DOHH2 (cell line): ENCODE data around the gene BLACAT1.

Experiments used
- H3F3A ChIP-seq: fragments of 200-600 bp; sonication (generic), shearing (Covaris generic); 2 replicates; pipeline ENCODE4 v1.6.0; 2016; ENCODE audit warnings: antibody characterized with exemption, mild to moderate bottlenecking; ENCODE audit not compliant: control insufficient read depth, insufficient read depth
- H3K27ac ChIP-seq: fragments of 200-600 bp; sonication (generic); 2 replicates; pipeline ENCODE4 v1.5.1; 2014; ENCODE audit warnings: low read depth, mild to moderate bottlenecking, low read length, moderate library complexity
- H3K27me3 ChIP-seq: fragments of 200-600 bp; sonication (generic); 2 replicates; pipeline ENCODE4 v1.6.1; 2014; ENCODE audit warnings: mild to moderate bottlenecking, low read length, mixed read lengths; ENCODE audit not compliant: control insufficient read depth
- H3K36me3 ChIP-seq: fragments of 200-600 bp; sonication (generic); 2 replicates; pipeline ENCODE4 v1.6.1; 2014; ENCODE audit warnings: mild to moderate bottlenecking, low read length, moderate library complexity, mixed read lengths; ENCODE audit not compliant: control insufficient read depth
- H3K4me1 ChIP-seq: fragments of 200-600 bp; sonication (generic); 2 replicates; pipeline ENCODE4 v1.6.1; 2014; ENCODE audit warnings: mild to moderate bottlenecking, low read length, mixed read lengths; ENCODE audit not compliant: control insufficient read depth
- H3K4me2 ChIP-seq: fragments of 200-600 bp; sonication (generic); 2 replicates; pipeline ENCODE4 v1.6.0; 2014; ENCODE audit warnings: mild to moderate bottlenecking, low read length, moderate library complexity
- H3K4me3 ChIP-seq: fragments of 200-600 bp; sonication (generic); 2 replicates; pipeline ENCODE4 v1.5.1; 2014; ENCODE audit warnings: mild to moderate bottlenecking, low read length, mixed read lengths
- H3K79me2 ChIP-seq: fragments of 200-600 bp; sonication (generic); 2 replicates; pipeline ENCODE4 v1.6.1; 2014; ENCODE audit warnings: mild to moderate bottlenecking, low read length, mixed read lengths; ENCODE audit not compliant: control insufficient read depth
- H3K9me2 ChIP-seq: fragments of 200-600 bp; sonication (generic); replicated peaks from 2 replicates; pipeline ENCODE4 v1.6.1; 2014; ENCODE audit warnings: mild to moderate bottlenecking, low read length, mixed read lengths; ENCODE audit not compliant: control insufficient read depth
- H3K9me3 ChIP-seq: fragments of 200-600 bp; sonication (generic); 2 replicates; pipeline ENCODE4 v1.6.1; 2014; ENCODE audit warnings: antibody characterized with exemption, low read length, mixed read lengths; ENCODE audit not compliant: control insufficient read depth, insufficient read depth
- H4K20me1 ChIP-seq: fragments of 200-600 bp; sonication (generic); 2 replicates; pipeline ENCODE4 v1.6.0; 2014; ENCODE audit warnings: low read depth, mild to moderate bottlenecking, antibody characterized with exemption, low read length, moderate library complexity; ENCODE audit not compliant: control insufficient read depth, insufficient read depth
- EZH2phosphoT487 ChIP-seq: fragments of 200-600 bp; sonication (generic); IDR thresholded peaks from 2 replicates; pipeline ENCODE4 v1.6.1; 2017; ENCODE audit warnings: borderline replicate concordance, mild to moderate bottlenecking, antibody characterized with exemption, low read length, moderate library complexity, mixed read lengths
- TF ChIP-seq, protein P1 (sequence below): fragments of 200-600 bp; sonication (generic); IDR thresholded peaks from one replicate; pipeline ENCODE4 v1.5.1; 2014; ENCODE audit warnings: antibody characterized with exemption, mild to moderate bottlenecking, low read depth, low read length; ENCODE audit not compliant: poor library complexity, severe bottlenecking

The BLACAT1 gene

GRCh38 chr1:205473475-205473874 is 17.6 kb upstream of the BLACAT1 start:
- Histone ChIP-seq H4K20me1 (no peaks in the 10 kb centered on the region), H3K27me3 (peaks cover 19% of the 10 kb centered on the region), H3K9me3 (peaks cover 12% of the 10 kb centered on the region), H3K27ac (no peak overlapping the region), H3K36me3 (no peaks in the 10 kb centered on the region), H3K4me1 (no peaks in the 10 kb centered on the region), H3F3A (no peaks in the 10 kb centered on the region), H3K4me3 (no peak overlapping the region), H3K79me2 (no peaks in the 10 kb centered on the region), H3K4me2 (no peak overlapping the region), H3K9me2 (no peaks in the 10 kb centered on the region)
- TF ChIP-seq, protein P1, sequence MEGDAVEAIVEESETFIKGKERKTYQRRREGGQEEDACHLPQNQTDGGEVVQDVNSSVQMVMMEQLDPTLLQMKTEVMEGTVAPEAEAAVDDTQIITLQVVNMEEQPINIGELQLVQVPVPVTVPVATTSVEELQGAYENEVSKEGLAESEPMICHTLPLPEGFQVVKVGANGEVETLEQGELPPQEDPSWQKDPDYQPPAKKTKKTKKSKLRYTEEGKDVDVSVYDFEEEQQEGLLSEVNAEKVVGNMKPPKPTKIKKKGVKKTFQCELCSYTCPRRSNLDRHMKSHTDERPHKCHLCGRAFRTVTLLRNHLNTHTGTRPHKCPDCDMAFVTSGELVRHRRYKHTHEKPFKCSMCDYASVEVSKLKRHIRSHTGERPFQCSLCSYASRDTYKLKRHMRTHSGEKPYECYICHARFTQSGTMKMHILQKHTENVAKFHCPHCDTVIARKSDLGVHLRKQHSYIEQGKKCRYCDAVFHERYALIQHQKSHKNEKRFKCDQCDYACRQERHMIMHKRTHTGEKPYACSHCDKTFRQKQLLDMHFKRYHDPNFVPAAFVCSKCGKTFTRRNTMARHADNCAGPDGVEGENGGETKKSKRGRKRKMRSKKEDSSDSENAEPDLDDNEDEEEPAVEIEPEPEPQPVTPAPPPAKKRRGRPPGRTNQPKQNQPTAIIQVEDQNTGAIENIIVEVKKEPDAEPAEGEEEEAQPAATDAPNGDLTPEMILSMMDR = no peak
- no peak for TF ChIP-seq EZH2phosphoT487

GRCh38 chr1:205472737-205473441 is 17.0 kb upstream of the BLACAT1 start:
- Histone ChIP-seq H3K9me3 (peaks cover 12% of the 10 kb centered on the region), H3K4me2 (no peak overlapping the region)

GRCh38 chr1:205470131-205470530 is 14.3 kb upstream of the BLACAT1 start:
- Histone ChIP-seq H3K9me3 (peaks cover 7% of the 10 kb centered on the region), H3K27me3 (peaks cover 34% of the 10 kb centered on the region), H3K36me3 (no peaks in the 10 kb centered on the region), H3K4me3 (no peak overlapping the region), H3K9me2 (no peaks in the 10 kb centered on the region), H3F3A (no peaks in the 10 kb centered on the region), H4K20me1 (no peaks in the 10 kb centered on the region), H3K79me2 (no peaks in the 10 kb centered on the region), H3K27ac (no peak overlapping the region), H3K4me2 (no peak overlapping the region), H3K4me1 (no peaks in the 10 kb centered on the region)
- TF ChIP-seq, protein P1 = no peak
- no peak for TF ChIP-seq EZH2phosphoT487

More at GRCh38 chr1:205472737-205473441, 17.0 kb upstream of the BLACAT1 start:
- Histone ChIP-seq H3K4me1 (no peaks in the 10 kb centered on the region), H3K79me2 (no peaks in the 10 kb centered on the region), H3K27ac (no peak overlapping the region), H4K20me1 (no peaks in the 10 kb centered on the region), H3K4me3 (no peak overlapping the region), H3K27me3 (peaks cover 19% of the 10 kb centered on the region), H3F3A (no peaks in the 10 kb centered on the region), H3K9me2 (no peaks in the 10 kb centered on the region), H3K36me3 (no peaks in the 10 kb centered on the region)
- TF ChIP-seq, protein P1 = no peak
- TF ChIP-seq EZH2phosphoT487 = no peak
